ENCODE data around the gene VAT1. TPM values are rescaled to one million over a fixed set of nuclear protein-coding genes. Genes with fewer than 3 reads are reported as not detected.
"Not testable (repeated sequence)": the region's sequence is repeated elsewhere in the genome, so short reads cannot be mapped to it uniquely, and the experiment has no call there.

Gene VAT1
- total RNA-seq, 2 donors from 2014 or later, result 83.7 to 101 TPM

DNA sequence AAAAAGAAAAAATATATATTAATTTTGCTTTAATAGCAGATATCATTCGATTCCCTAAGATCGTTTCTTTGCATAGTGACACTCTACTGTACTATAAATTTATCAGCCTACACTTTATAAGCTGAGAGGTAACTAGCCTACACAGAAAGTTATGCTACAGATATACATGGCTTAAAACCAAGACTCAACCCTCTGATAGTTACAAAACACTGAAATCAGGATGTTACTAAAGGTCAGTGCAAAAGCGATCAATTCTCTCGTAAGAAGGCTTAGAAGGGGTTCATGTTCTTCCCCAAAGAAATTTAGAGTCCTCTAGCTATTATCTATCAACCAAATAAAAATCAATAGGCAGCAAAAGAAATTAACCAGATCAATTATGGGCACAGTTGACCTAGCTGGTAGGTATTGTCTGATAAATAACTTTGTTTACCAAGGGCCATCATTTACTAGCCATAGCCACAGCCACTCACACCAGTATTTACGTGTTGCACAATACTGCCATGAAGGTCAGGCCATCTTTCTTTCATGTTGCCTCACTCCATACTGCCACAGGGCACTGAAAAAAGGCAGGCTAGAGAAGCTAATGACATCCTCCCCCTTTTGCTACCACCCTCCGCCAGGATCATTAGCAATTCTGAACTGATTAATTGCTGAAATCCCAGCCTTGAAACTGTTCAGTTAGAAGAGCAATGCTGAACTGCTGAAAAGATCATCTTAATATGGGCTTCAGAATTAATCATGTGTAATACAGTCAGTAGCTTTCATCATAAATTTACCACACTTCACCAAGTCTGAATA is 46.6 kb upstream of the VAT1 start:
- intact Hi-C loops (cut with DNase I), result no loop called here
- ATAC-seq (no peak), DNase-seq (no peak)
- Histone ChIP-seq H3K9me3 (no peaks in the 10 kb centered on the region), H3K4me1 (no peaks in the 10 kb centered on the region), H3K27me3 (no peaks in the 10 kb centered on the region), H3K27ac (no peak overlapping the region), H3K36me3 (replicated peaks in 1 of 2; ENCODE audit: insufficient read depth in 1 of 2, low read depth in 2 of 2) (no peaks in the 10 kb centered on the region), H3K4me3 (no peak overlapping the region)
- no peak for TF ChIP-seq POLR2A (IDR thresholded peaks at IDR 0.05)
- TF ChIP-seq, protein P1, sequence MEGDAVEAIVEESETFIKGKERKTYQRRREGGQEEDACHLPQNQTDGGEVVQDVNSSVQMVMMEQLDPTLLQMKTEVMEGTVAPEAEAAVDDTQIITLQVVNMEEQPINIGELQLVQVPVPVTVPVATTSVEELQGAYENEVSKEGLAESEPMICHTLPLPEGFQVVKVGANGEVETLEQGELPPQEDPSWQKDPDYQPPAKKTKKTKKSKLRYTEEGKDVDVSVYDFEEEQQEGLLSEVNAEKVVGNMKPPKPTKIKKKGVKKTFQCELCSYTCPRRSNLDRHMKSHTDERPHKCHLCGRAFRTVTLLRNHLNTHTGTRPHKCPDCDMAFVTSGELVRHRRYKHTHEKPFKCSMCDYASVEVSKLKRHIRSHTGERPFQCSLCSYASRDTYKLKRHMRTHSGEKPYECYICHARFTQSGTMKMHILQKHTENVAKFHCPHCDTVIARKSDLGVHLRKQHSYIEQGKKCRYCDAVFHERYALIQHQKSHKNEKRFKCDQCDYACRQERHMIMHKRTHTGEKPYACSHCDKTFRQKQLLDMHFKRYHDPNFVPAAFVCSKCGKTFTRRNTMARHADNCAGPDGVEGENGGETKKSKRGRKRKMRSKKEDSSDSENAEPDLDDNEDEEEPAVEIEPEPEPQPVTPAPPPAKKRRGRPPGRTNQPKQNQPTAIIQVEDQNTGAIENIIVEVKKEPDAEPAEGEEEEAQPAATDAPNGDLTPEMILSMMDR (IDR thresholded peaks at IDR 0.05), result no peak
- 88 to 93% methylated on average over 6 of the region's 6 CpGs for WGBS, 2 donors

DNA sequence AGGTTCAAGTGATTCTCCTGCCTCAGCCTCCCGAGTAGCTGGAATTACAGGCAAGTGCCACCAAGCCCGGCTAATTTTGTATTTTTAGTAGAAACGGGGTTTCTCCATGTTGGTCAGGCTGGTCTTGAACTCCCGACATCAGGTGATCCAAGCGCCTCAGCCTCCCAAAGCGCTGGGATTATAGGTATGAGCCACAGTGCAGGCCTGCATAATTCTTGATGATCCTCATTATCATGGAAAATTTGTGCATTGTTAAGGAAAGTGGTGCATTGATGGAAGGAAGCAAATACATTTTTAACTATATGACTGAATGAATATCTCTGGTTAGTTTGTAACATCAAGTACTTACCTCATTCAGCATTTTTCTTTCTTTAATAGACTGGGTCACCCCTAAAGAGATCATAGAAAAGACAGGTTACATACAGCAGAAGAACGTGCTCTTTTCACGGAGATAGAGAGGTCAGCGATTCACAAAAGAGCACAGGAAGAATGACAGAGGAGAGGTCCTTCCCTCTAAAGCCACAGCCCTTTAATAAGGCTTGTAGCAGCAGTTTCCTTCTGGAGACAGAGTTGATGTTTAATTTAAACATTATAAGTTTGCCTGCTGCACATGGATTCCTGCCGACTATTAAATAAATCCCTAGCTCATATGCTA is 40.9 kb upstream of the VAT1 start:
- intact Hi-C loops (cut with DNase I), result no loop called here
- Histone ChIP-seq H3K27ac (no peak overlapping the region), H3K9me3 (no peaks in the 10 kb centered on the region), H3K4me3 (no peak overlapping the region), H3K36me3 (replicated peaks in 1 of 2; ENCODE audit: insufficient read depth in 1 of 2, low read depth in 2 of 2) (no peaks in the 10 kb centered on the region), H3K27me3 (no peaks in the 10 kb centered on the region), H3K4me1 (no peaks in the 10 kb centered on the region)
- ATAC-seq (no peak), DNase-seq (no peak)
- no peak for TF ChIP-seq POLR2A (IDR thresholded peaks at IDR 0.05)
- TF ChIP-seq, protein P1 (IDR thresholded peaks at IDR 0.05), result no peak
- WGBS, 2 donors, result 88 to 90% methylated on average over 10 of the region's 10 CpGs

DNA sequence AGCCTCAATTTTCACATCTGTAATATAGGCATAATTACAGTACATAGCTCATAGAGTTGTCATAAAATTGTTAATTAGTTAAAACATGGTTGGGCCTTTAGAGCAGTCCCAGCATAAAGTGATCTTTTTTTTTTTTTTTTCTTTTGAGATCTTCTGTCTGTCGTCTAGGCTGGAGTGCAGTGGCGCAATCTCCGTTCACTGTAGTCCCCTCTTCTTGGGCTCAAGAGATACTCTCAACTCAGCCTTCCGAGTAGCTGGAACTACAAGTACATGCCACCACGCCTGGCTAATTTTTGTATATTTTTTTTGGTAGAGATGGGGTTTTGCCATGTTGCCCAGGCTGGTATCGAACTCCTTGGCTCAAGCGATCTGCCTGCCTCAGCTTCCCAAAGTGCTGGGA is 33.9 kb upstream of the VAT1 start:
- ATAC-seq (no peak), DNase-seq (no peak)
- Histone ChIP-seq H3K4me3 (no peak overlapping the region), H3K36me3 (replicated peaks in 1 of 2; ENCODE audit: insufficient read depth in 1 of 2, low read depth in 2 of 2) (no peaks in the 10 kb centered on the region), H3K4me1 (no peaks in the 10 kb centered on the region), H3K27me3 (no peaks in the 10 kb centered on the region), H3K9me3 (no peaks in the 10 kb centered on the region), H3K27ac (no peak overlapping the region)
- 93 to 97% methylated on average over 7 of the region's 7 CpGs for WGBS, 2 donors
- TF ChIP-seq POLR2A (IDR thresholded peaks at IDR 0.05), result no peak
- TF ChIP-seq, protein P1 (IDR thresholded peaks at IDR 0.05), result no peak
- intact Hi-C loops (cut with DNase I), result no loop called here

DNA sequence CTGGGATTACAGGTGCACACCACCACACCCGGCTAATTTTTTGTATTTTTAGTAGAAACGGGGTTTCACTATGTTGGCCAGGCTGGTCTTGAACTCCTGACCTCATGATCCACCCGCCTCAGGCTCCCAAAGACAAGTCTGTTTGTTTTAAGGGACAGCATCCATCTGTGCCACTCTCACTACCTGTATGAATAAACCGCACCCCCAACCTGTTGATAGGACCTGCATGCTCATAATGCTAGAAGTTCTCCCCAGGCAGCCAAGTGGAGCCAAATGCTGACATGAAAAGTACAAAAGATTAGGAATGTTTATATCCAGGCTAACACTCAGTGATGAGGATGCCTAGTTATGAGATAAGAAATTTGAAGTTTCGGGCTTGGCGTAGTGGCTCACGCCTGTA is 30.8 kb upstream of the VAT1 start:
- H3K36me3 ChIP-seq (replicated peaks in 1 of 2; ENCODE audit: insufficient read depth in 1 of 2, low read depth in 2 of 2); ATAC-seq: not testable (repeated sequence)

DNA sequence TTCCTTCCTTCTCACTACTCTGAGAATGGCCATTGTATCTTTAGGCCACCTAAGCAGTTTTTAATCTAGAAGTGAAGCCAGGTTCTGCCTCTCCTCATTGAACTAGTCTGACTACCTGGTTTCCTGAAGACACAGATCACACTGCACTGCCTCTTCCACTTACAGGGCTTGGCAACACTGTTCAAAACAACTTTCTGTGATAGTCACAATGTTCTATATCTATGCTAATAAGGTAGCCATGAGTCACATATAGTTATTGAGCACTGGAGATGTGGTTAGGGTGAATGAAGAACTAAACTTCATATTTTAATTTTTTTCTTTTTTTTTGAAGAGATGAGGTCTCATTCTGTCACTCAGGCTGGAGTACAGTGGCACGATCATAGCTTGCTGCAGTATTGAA is 29.8 kb upstream of the VAT1 start:
- ATAC-seq (no peak), DNase-seq (no peak)
- Histone ChIP-seq H3K9me3 (no peaks in the 10 kb centered on the region), H3K4me3 (no peak overlapping the region), H3K27me3 (no peaks in the 10 kb centered on the region), H3K36me3 (replicated peaks in 1 of 2; ENCODE audit: insufficient read depth in 1 of 2, low read depth in 2 of 2) (no peaks in the 10 kb centered on the region), H3K4me1 (no peaks in the 10 kb centered on the region), H3K27ac (no peak overlapping the region)
- intact Hi-C loops (cut with DNase I), result no loop called here
- TF ChIP-seq, protein P1 (IDR thresholded peaks at IDR 0.05), result no peak
- no peak for TF ChIP-seq POLR2A (IDR thresholded peaks at IDR 0.05)
- 94 to 100% methylated on average over 1 of the region's 1 CpG for WGBS, 2 donors

More for the DNA sequence above, 30.8 kb upstream of the VAT1 start:
- H3K4me1 ChIP-seq; H3K4me3 ChIP-seq; H3K9me3 ChIP-seq; H3K27me3 ChIP-seq; H3K27ac ChIP-seq; intact Hi-C loops (cut with DNase I); DNase-seq: not testable (repeated sequence)
- 91 to 97% methylated on average over 7 of the region's 7 CpGs for WGBS, 2 donors
